Mammary epithelial cell (primary cell): ENCODE results near the gene CST1.

Experiments used
- CTCF ChIP-seq, 2 donors: IDR thresholded peaks in 1 of 2; conservative IDR thresholded peaks in 1 of 2; 2 replicates each; pipeline ENCODE4 v1.5.1; 2011 to 2012; ENCODE audit warnings: inconsistent platforms in 2 of 2, low read length in 2 of 2, mild to moderate bottlenecking in 2 of 2, control low read depth in 1 of 2, low read depth in 1 of 2; ENCODE audit not compliant: insufficient read depth in 1 of 2; ENCODE audit errors: extremely low read depth in 1 of 2
- EZH2 ChIP-seq: IDR thresholded peaks from 2 replicates; pipeline ENCODE4 v1.6.1; 2012; ENCODE audit warnings: low read length, inconsistent platforms, borderline replicate concordance

- TF ChIP-seq CTCF (conservative IDR thresholded peaks at IDR 0.05 in 1 of 2, IDR thresholded peaks at IDR 0.05 in 1 of 2; ENCODE audit: extremely low read depth in 1 of 2, insufficient read depth in 1 of 2, low read depth in 1 of 2, low read length in 2 of 2) (no peak), EZH2 (no peak)
Observed at GRCh38 chr20:23774081-23774480, 23.3 kb upstream of the CST1 start.
